ENCODE data around the gene AHDC1.
A peak's percentile ranks its signal among the peaks of the same experiment; 100 is the strongest.

GRCh38 chr1:27489973-27490741, 113.8 kb downstream of the AHDC1 start, which contains the start of gene WASF2:
- TF ChIP-seq BRF2 (IDR thresholded peaks at IDR 0.05; ENCODE audit: borderline replicate concordance, insufficient read depth, insufficient read length), result no peak
- no peak for TF ChIP-seq ETV6 (IDR thresholded peaks at IDR 0.05; ENCODE audit: borderline replicate concordance in 1 of 2, low read depth in 2 of 2, low read length in 1 of 2)
- TF ChIP-seq ETV6 (CRISPR knock-in tag; IDR thresholded peaks at IDR 0.05; ENCODE audit: borderline replicate concordance), result no peak
- TF ChIP-seq POLR2A (conservative IDR thresholded peaks at IDR 0.05), result peak; percentile 92
- TF ChIP-seq CTCF (IDR thresholded peaks at IDR 0.05 in 2 of 3, conservative IDR thresholded peaks at IDR 0.05 in 1 of 3; ENCODE audit: insufficient read depth in 2 of 3, low read depth in 1 of 3, low read length in 3 of 3), result no peak; a peak in 1 of 6 replicates
- TF ChIP-seq NFXL1 (CRISPR knock-in tag; IDR thresholded peaks at IDR 0.05), result no peak
- no peak for TF ChIP-seq COPS2 (conservative IDR thresholded peaks at IDR 0.05)
- TF ChIP-seq KDM2B (CRISPR knock-in tag; IDR thresholded peaks at IDR 0.05), result peak; percentile 33; the same call in 1 of the 2 replicates
- TF ChIP-seq CSDE1 (IDR thresholded peaks at IDR 0.05), result peak in 1 of 2 experiments; percentile 67; a peak in 1 of 4 replicates

Measured in K562 (cell line).